GM12878 (cell line): Measurements from ENCODE around the gene DARS1. TPM values are rescaled to one million over a fixed set of nuclear protein-coding genes. Genes with fewer than 3 reads are reported as not detected.

Source experiments
- ATAC-seq: fragments of 200-7000 bp; cut with Tn5 transposase; 3 replicates; pipeline ENCODE4 v1.9.1; 2020; ENCODE audit warnings: mild to moderate bottlenecking, moderate library complexity
- BruUV-seq: library from RNA; stranded (reverse); fragments of 400-500 nt; replicated peaks from 2 replicates; lab custom pipeline; 2021; lab: Mats Ljungman, UMichigan
- CTCF ChIA-PET: fragments of 300-600 bp; sonication (Branson Sonifier 250); formaldehyde crosslinking; extraction: SDS; loops from one replicate; lab custom pipeline; 2021; ENCODE audit warnings: inconsistent platforms; lab: Yijun Ruan, JAX
- POLR2A ChIA-PET: fragments of 350-600 bp; formaldehyde crosslinking; extraction: SDS; loops from one replicate; lab custom pipeline; 2021; ENCODE audit warnings: inconsistent platforms; lab: Charles Lee
- RAD21 ChIA-PET: fragments of 300-600 bp; sonication (Branson Sonifier 250); formaldehyde crosslinking; loops from one replicate; lab custom pipeline; 2023; ENCODE audit warnings: antibody characterized with exemption; ENCODE audit not compliant: unreplicated experiment; lab: Charles Lee
- SMC1A ChIA-PET: fragments of 300-600 bp; sonication (Branson Sonifier 250); formaldehyde crosslinking; loops from one replicate; lab custom pipeline; 2023; ENCODE audit not compliant: unreplicated experiment, uncharacterized antibody; lab: Charles Lee
- DNase-seq: peaks from one replicate; pipeline ENCODE4 v3.0.0-alpha.2; 2011; ENCODE audit warnings: low read depth, low spot score
- FAIRE-seq: peaks from 3 replicates; lab custom pipeline; 2011; peaks lifted over from hg19 to GRCh38; lab: Jason Lieb, UNC
- H2AFZ ChIP-seq: 2 replicates; pipeline ENCODE4 v1.6.0; 2011; ENCODE audit warnings: low read depth, low read length, control low read depth; ENCODE audit not compliant: control insufficient read depth
- H3K27ac ChIP-seq: 2 replicates; pipeline ENCODE4 v1.5.1; 2011; ENCODE audit warnings: control low read depth; ENCODE audit not compliant: control insufficient read depth, insufficient read depth
- H3K27me3 ChIP-seq, 2 experiments: replicated peaks in 1 of 2; 2 replicates each; pipeline versions ENCODE4 v1.6.0 to v1.6.1; 2011; ENCODE audit warnings: low read length in 1 of 2; ENCODE audit not compliant: control insufficient read depth in 2 of 2, insufficient read depth in 2 of 2
- H3K36me3 ChIP-seq, 2 experiments: 2 replicates each; pipeline ENCODE4 v1.5.1; 2011; ENCODE audit warnings: low read length in 1 of 2; ENCODE audit not compliant: control insufficient read depth in 2 of 2, insufficient read depth in 2 of 2
- H3K4me1 ChIP-seq: 2 replicates; pipeline ENCODE4 v1.6.1; 2011; ENCODE audit warnings: mild to moderate bottlenecking, low read length, moderate library complexity, mixed read lengths; ENCODE audit not compliant: control insufficient read depth, insufficient read depth
- H3K4me2 ChIP-seq: 2 replicates; pipeline ENCODE4 v1.6.0; 2011; ENCODE audit warnings: control low read depth; ENCODE audit not compliant: control insufficient read depth, insufficient read depth
- H3K4me3 ChIP-seq: fragments of 200-600 bp; sonication (generic); 2 replicates; pipeline ENCODE4 v1.5.1; 2016
- H3K79me2 ChIP-seq: 2 replicates; pipeline ENCODE4 v1.6.0; 2011; ENCODE audit warnings: low read length; ENCODE audit not compliant: control insufficient read depth, insufficient read depth
- H3K9ac ChIP-seq: 2 replicates; pipeline ENCODE4 v1.8.0; 2011; ENCODE audit warnings: low read length, control low read depth, mixed read lengths; ENCODE audit not compliant: control insufficient read depth, insufficient read depth
- H3K9me3 ChIP-seq: replicated peaks from 3 replicates; pipeline ENCODE4 v1.5.1; 2011; ENCODE audit warnings: mild to moderate bottlenecking, low read length; ENCODE audit not compliant: control insufficient read depth, insufficient read depth
- H4K20me1 ChIP-seq: 2 replicates; pipeline ENCODE4 v1.6.0; 2011; ENCODE audit not compliant: control insufficient read depth, insufficient read depth
- HCFC1 ChIP-seq: fragments of 150-350 bp; IDR thresholded peaks from 2 replicates; pipeline ENCODE4 v1.6.1; 2014; ENCODE audit warnings: low read length
- NBN ChIP-seq: fragments of 450-650 bp; IDR thresholded peaks from 2 replicates; pipeline ENCODE4 v1.6.1; 2016
- NKRF ChIP-seq: fragments of 450-650 bp; conservative IDR thresholded peaks from 2 replicates; pipeline ENCODE4 v1.6.1; 2017; ENCODE audit warnings: mild to moderate bottlenecking, moderate library complexity
- WGBS: methylation state at CpG from one replicate; pipeline ENCODE4 v1.1.6; 2016; ENCODE audit warnings: low lambda C conversion rate; ENCODE audit not compliant: insufficient replicate concordance, insufficient coverage; ENCODE audit errors: missing lambda C conversion rate; 5-methylcytosine and 5-hydroxymethylcytosine counted together
- in situ Hi-C: fragments of 300-500 bp; cut with MboI; formaldehyde crosslinking; loops from 9 replicates; pipeline ENCODE4 v1.14.3; 2018; ENCODE audit warnings: mixed read lengths
- intact Hi-C: fragments of 100-400 bp; cut with micrococcal nuclease; formaldehyde crosslinking; loops from one replicate; pipeline ENCODE4 v1.14.2; 2022; ENCODE audit not compliant: unreplicated experiment
- polyA plus RNA-seq, 11 experiments: library from polyadenylated mRNA; depleted of rRNA in 4 of 11; unstranded in 6 of 11; stranded (reverse) in 5 of 11; fragments of >200 nt; fragmentation: Nextera tagmentation in 4 of 11; fragmentation: Illumina TruSeq in 1 of 11; extraction: Ambion mirVana in 4 of 11; extraction: Trizol in 1 of 11; gene quantifications; 1 replicate in 1 of 11; 2 replicates in 10 of 11; pipeline versions ENCODE4 v1.2.1 to v1.2.3, GENCODE V29; 2011 to 2016; ENCODE audit warnings: inconsistent platforms in 2 of 11, missing spikeins in 2 of 11, low read depth in 1 of 11
- total RNA-seq, 4 experiments: library from RNA; depleted of rRNA in 3 of 4; stranded (reverse); fragments of >200 nt in 3 of 4; fragmentation: Illumina TruSeq in 1 of 4; extraction: Trizol in 1 of 4; gene quantifications; 2 replicates each; pipeline versions ENCODE4 v1.2.1 to v1.2.3, GENCODE V29; 2013 to 2021

Gene DARS1
- total and polyA plus RNA-seq, 10 of the 15 experiments (the other 5 are each of a cell fraction or from before 2014, with no cell fraction given): 91.0 to 387 (median 137) TPM

DNA sequence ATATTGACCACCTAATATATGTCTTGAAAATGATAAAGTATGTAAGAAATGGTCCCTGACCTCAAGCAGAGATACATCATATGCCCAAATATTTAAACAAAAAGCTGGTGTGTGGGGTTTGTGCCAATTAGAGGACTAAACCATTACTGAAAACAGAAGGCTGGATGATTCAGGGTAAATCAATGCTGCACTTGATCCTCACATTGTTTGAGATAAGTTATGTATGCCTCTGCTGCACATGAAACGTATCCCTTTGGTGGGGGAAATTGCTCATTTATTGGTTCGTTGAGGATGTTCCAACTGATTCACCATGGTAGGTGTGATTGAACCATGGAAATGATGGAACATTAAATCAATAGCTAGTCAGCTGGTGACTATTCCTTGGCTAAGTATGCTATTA lies 24.7 kb upstream of the DARS1 start:
- no TSS peak for BruUV-seq
- SMC1A ChIA-PET: interaction anchor here (0.6 to 11.3 kb wide), 13 partner anchors 8 to 374 kb away, joined by 3 to 152 read pairs (median 9); partner anchors contain the start of gene DARS1
- Histone ChIP-seq H3K36me3 (no peaks in the 10 kb centered on the region), H3K4me1 (peaks cover 9% of the 10 kb centered on the region), H3K27me3 (no peaks in the 10 kb centered on the region)
- no peak for TF ChIP-seq NKRF
- TF ChIP-seq NBN: no peak
- TF ChIP-seq HCFC1: no peak
- TF ChIP-seq, all 136 proteins: peak for 0
- no peak overlapping the region for H3K4me3 ChIP-seq
- in situ Hi-C loops: no loop called here
- no peaks in the 10 kb centered on the region for H3K9me3 ChIP-seq
- no peak for DNase-seq
- H2AFZ ChIP-seq: no peak overlapping the region
- no peak for ATAC-seq
- no peak overlapping the region for H3K27ac ChIP-seq
- POLR2A ChIA-PET: interaction anchor here (0.7 to 3.9 kb wide), 4 partner anchors 9 to 63 kb away, joined by 3 to 26 read pairs (median 5); no protein-coding TSS in a partner anchor
- no peak overlapping the region for H3K4me2 ChIP-seq
- RAD21 ChIA-PET: interaction anchor here (0.5 to 2.1 kb wide), 8 partner anchors 11 to 323 kb away, joined by 3 to 14 read pairs (median 4); no protein-coding TSS in a partner anchor
- H3K79me2 ChIP-seq: no peaks in the 10 kb centered on the region
- intact Hi-C loops: no loop called here
- H3K9ac ChIP-seq: no peak overlapping the region
- CTCF ChIA-PET: interaction anchor here (1.0 to 7.6 kb wide), 4 partner anchors 10 to 43 kb away, joined by 3 to 42 read pairs (median 4); no protein-coding TSS in a partner anchor
- no peak for FAIRE-seq
- no peaks in the 10 kb centered on the region for H4K20me1 ChIP-seq
- WGBS: 80% methylated on average over 2 of the region's 2 CpGs
